HG03565 (cell line): ENCODE results near the gene FBXW12.
"Not testable (repeated sequence)": the region's sequence is repeated elsewhere in the genome, so short reads cannot be mapped to it uniquely, and the experiment has no call there.

Experiments
- ATAC-seq: cut with Tn5 transposase; IDR thresholded peaks from one replicate; pipeline ENCODE4 v1.9.1; 2021; ENCODE audit warnings: mild to moderate bottlenecking, moderate library complexity; ENCODE audit not compliant: unreplicated experiment

The FBXW12 gene

GRCh38 chr3:48372862-48373435 is 930 bp downstream of the FBXW12 start:
- ATAC-seq, result no peak

- no peak for ATAC-seq
Observed at GRCh38 chr3:48387634-48388033, 15.6 kb downstream of the FBXW12 start.

GRCh38 chr3:48388966-48389365 is 16.9 kb downstream of the FBXW12 start:
- no peak for ATAC-seq

GRCh38 chr3:48394391-48394790 is 22.4 kb downstream of the FBXW12 start:
- no peak for ATAC-seq

- ATAC-seq, result no peak
Observed at GRCh38 chr3:48395714-48396113, 23.7 kb downstream of the FBXW12 start.

- ATAC-seq, result no peak
Observed at GRCh38 chr3:48397767-48398681, 26.0 kb downstream of the FBXW12 start.

- ATAC-seq, result no peak
Observed at GRCh38 chr3:48398701-48399386, 26.8 kb downstream of the FBXW12 start.

GRCh38 chr3:48399387-48400172 is 27.6 kb downstream of the FBXW12 start:
- no peak for ATAC-seq

GRCh38 chr3:48400824-48401433 is 28.9 kb downstream of the FBXW12 start:
- no peak for ATAC-seq

- ATAC-seq, result not testable (repeated sequence)
Observed at GRCh38 chr3:48401434-48401901, 29.4 kb downstream of the FBXW12 start.

GRCh38 chr3:48402281-48402732 is 30.3 kb downstream of the FBXW12 start:
- ATAC-seq, result no peak

GRCh38 chr3:48402907-48403306 is 30.9 kb downstream of the FBXW12 start:
- no peak for ATAC-seq

- ATAC-seq, result no peak
Observed at GRCh38 chr3:48403533-48404439, 31.8 kb downstream of the FBXW12 start.

- ATAC-seq, result no peak
Observed at GRCh38 chr3:48404440-48405342, 32.7 kb downstream of the FBXW12 start.

GRCh38 chr3:48405343-48405881 is 33.4 kb downstream of the FBXW12 start:
- ATAC-seq, result no peak

GRCh38 chr3:48405971-48406370 is 34.0 kb downstream of the FBXW12 start:
- ATAC-seq, result no peak

GRCh38 chr3:48406443-48407431 is 34.7 kb downstream of the FBXW12 start:
- ATAC-seq, result no peak
